OCI-LY1 (cell line): ENCODE measurements around the gene FGD4.

Experiments
- H2AFZ ChIP-seq: fragments of 200-600 bp; sonication (generic), shearing (Covaris generic); 2 replicates; pipeline ENCODE4 v1.6.0; 2014; ENCODE audit warnings: antibody characterized with exemption, mild to moderate bottlenecking, low read length
- H3F3A ChIP-seq: fragments of 200-600 bp; sonication (generic), shearing (Covaris generic); 2 replicates; pipeline ENCODE4 v1.6.0; 2014; ENCODE audit warnings: mild to moderate bottlenecking, antibody characterized with exemption, low read length, moderate library complexity; ENCODE audit not compliant: insufficient read depth
- H3K27ac ChIP-seq: fragments of 200-600 bp; sonication (generic); 2 replicates; pipeline ENCODE4 v1.5.1; 2014; ENCODE audit warnings: low read length, mixed run types, mild to moderate bottlenecking, low read depth; ENCODE audit not compliant: poor library complexity, severe bottlenecking
- H3K27me3 ChIP-seq: fragments of 200-600 bp; sonication (generic); 2 replicates; pipeline ENCODE4 v1.6.0; 2014; ENCODE audit warnings: antibody characterized with exemption, mild to moderate bottlenecking, low read length, moderate library complexity; ENCODE audit not compliant: insufficient read depth
- H3K36me3 ChIP-seq: fragments of 200-600 bp; sonication (generic); 2 replicates; pipeline ENCODE4 v1.6.1; 2014; ENCODE audit warnings: mild to moderate bottlenecking, antibody characterized with exemption, low read length, moderate library complexity, mixed read lengths; ENCODE audit not compliant: insufficient read depth
- H3K4me1 ChIP-seq: fragments of 200-600 bp; sonication (generic); 2 replicates; pipeline ENCODE4 v1.5.1; 2014; ENCODE audit warnings: mild to moderate bottlenecking, low read length, moderate library complexity; ENCODE audit not compliant: insufficient read depth, severe bottlenecking
- H3K4me2 ChIP-seq: fragments of 200-600 bp; sonication (generic), shearing (Covaris generic); 2 replicates; pipeline ENCODE4 v1.6.1; 2014; ENCODE audit warnings: low read length
- H3K4me3 ChIP-seq: fragments of 200-600 bp; sonication (generic); 2 replicates; pipeline ENCODE4 v1.5.1; 2014; ENCODE audit warnings: low read length, low read depth, mild to moderate bottlenecking, mixed read lengths; ENCODE audit not compliant: poor library complexity, severe bottlenecking
- H3K79me2 ChIP-seq: fragments of 200-600 bp; shearing (Covaris generic); 2 replicates; pipeline ENCODE4 v1.6.1; 2016; ENCODE audit warnings: mixed run types, low read length, mixed read lengths; ENCODE audit not compliant: insufficient read depth
- H3K9ac ChIP-seq: fragments of 200-600 bp; sonication (generic), shearing (Covaris generic); 2 replicates; pipeline ENCODE4 v1.6.1; 2014; ENCODE audit warnings: mild to moderate bottlenecking, low read length, mixed read lengths
- H3K9me2 ChIP-seq: fragments of 200-600 bp; sonication (generic), shearing (Covaris generic); 2 replicates; pipeline ENCODE4 v1.6.1; 2014; ENCODE audit warnings: low read depth, mild to moderate bottlenecking, low read length, mixed read lengths
- H3K9me3 ChIP-seq: fragments of 200-600 bp; shearing (Covaris generic); 2 replicates; pipeline ENCODE4 v1.6.1; 2014; ENCODE audit warnings: low read length, mixed read lengths
- H4K20me1 ChIP-seq: fragments of 200-600 bp; sonication (generic), shearing (Covaris generic); 2 replicates; pipeline ENCODE4 v1.6.0; 2016; ENCODE audit warnings: mild to moderate bottlenecking, low read length; ENCODE audit not compliant: insufficient read depth
- CTCF ChIP-seq: fragments of 200-600 bp; sonication (generic), shearing (Covaris generic); IDR thresholded peaks from 2 replicates; pipeline ENCODE4 v1.5.1; 2017; ENCODE audit warnings: mild to moderate bottlenecking, antibody characterized with exemption, low read length, moderate library complexity, mixed read lengths
- EZH2 ChIP-seq: fragments of 200-600 bp; sonication (generic), shearing (Covaris generic); IDR thresholded peaks from 2 replicates; pipeline ENCODE4 v1.8.0; 2017; ENCODE audit warnings: borderline replicate concordance, mixed run types, mild to moderate bottlenecking, antibody characterized with exemption, low read length, moderate library complexity, mixed read lengths

FGD4 gene

DNA sequence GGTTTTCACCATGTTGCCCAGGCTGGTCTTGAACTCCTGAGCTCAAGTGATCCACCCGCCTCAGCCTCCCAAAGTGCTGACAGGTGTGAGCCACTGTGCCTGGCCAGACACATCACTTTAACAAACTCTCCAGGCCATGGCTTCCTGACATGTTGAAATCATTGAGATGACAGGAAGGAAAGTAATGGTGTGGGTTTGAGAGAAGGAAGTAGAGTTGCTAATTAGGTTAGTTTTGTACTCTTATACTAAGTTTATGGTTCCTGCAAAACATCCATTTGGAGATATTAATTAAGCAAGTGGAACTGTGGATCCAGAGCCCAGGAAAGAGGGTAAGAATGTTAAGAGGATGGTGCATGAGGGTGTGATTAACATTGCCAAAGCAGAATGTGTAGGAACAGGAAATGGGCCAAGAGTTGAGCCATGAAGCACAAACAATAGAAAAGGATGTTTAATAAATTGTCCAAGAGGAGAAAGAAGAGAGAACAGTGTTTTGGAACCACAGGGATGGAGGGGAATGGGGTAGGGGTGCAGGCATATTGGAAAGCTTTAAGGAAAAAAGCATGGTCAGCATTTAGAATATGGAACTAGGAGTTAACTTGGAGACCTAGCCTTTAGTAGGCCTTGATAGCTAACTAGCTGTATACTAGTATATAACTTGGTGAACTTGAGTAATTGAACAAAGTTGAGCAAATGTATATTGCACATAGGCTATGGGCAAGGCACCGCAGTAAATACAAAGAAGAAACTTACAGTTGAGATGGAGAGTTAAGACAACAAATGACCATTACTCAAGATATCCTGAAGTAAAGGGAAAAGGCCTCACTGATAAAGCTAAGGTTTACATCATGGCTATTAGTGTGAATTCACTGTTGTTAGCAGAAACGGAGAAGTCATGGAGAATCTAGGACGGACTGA lies 188.5 kb downstream of the FGD4 start:
- Histone ChIP-seq H3K79me2 (no peaks in the 10 kb centered on the region), H3K4me1 (peaks cover 11% of the 10 kb centered on the region), H3K27ac (no peak overlapping the region), H3F3A (no peaks in the 10 kb centered on the region), H3K9me3 (no peaks in the 10 kb centered on the region), H3K27me3 (no peaks in the 10 kb centered on the region), H4K20me1 (no peaks in the 10 kb centered on the region), H3K9ac (no peak overlapping the region), H3K36me3 (peaks cover 4% of the 10 kb centered on the region; the same call in 1 of the 2 replicates), H2AFZ (no peak overlapping the region), H3K4me3 (no peak overlapping the region), H3K4me2 (no peak overlapping the region), H3K9me2 (no peaks in the 10 kb centered on the region)
- TF ChIP-seq EZH2 (no peak), CTCF (no peak)

DNA sequence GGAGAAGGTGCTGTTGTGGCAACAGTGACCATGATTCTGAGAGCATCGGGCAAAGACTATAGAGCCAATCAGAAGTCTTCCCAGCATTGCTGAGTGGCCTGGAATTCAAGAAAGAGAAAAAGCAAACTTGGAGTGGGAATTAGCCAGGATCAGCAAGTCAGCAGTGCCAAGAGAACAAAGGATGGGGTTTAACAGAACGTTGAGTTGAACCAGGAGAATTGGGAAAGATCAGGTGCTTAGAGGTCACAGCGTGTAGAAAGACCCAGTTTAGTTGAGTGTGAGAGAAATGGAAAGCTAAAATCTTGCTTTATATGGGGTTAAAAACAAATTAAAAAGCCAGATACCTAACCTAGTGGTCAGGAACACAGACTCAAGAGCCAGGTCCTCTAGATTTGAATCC lies 189.2 kb downstream of the FGD4 start:
- no peaks in the 10 kb centered on the region for H3K9me3 ChIP-seq
- H3K9ac ChIP-seq = no peak overlapping the region
- peaks cover 11% of the 10 kb centered on the region for H3K4me1 ChIP-seq
- H3K27ac ChIP-seq = no peak overlapping the region
- no peak overlapping the region for H3K4me2 ChIP-seq
- no peak overlapping the region for H2AFZ ChIP-seq
- H3K27me3 ChIP-seq = no peaks in the 10 kb centered on the region
- no peaks in the 10 kb centered on the region for H3K9me2 ChIP-seq
- no peaks in the 10 kb centered on the region for H3K79me2 ChIP-seq
- no peak overlapping the region for H3K4me3 ChIP-seq
- H3K36me3 ChIP-seq = peaks cover 4% of the 10 kb centered on the region; the same call in 1 of the 2 replicates
- H4K20me1 ChIP-seq = no peaks in the 10 kb centered on the region
- TF ChIP-seq EZH2 (no peak), CTCF (no peak)
- no peaks in the 10 kb centered on the region for H3F3A ChIP-seq

GRCh38 chr12:32589165-32589865 lies 190.0 kb downstream of the FGD4 start:
- H3K27me3 ChIP-seq = no peaks in the 10 kb centered on the region
- H3K79me2 ChIP-seq = no peaks in the 10 kb centered on the region
- no peak overlapping the region for H3K4me2 ChIP-seq
- no peaks in the 10 kb centered on the region for H4K20me1 ChIP-seq
- no peak overlapping the region for H2AFZ ChIP-seq
- H3K9ac ChIP-seq = no peak overlapping the region
- no peak overlapping the region for H3K27ac ChIP-seq
- peaks cover 4% of the 10 kb centered on the region; the same call in 1 of the 2 replicates for H3K36me3 ChIP-seq
- no peaks in the 10 kb centered on the region for H3K9me3 ChIP-seq
- TF ChIP-seq CTCF = no peak
- no peak for TF ChIP-seq EZH2
- H3K4me1 ChIP-seq = peaks cover 11% of the 10 kb centered on the region
- H3K4me3 ChIP-seq = no peak overlapping the region
- no peaks in the 10 kb centered on the region for H3F3A ChIP-seq
- no peaks in the 10 kb centered on the region for H3K9me2 ChIP-seq
